PFSK-1 (cell line): ENCODE data around the gene TNP1.

Experiments used
- FOXP2 ChIP-seq: optimal IDR thresholded peaks from 2 replicates; pipeline ENCODE3; 2011; ENCODE audit warnings: borderline replicate concordance, control low read depth, inconsistent platforms; ENCODE audit not compliant: insufficient read depth; ENCODE audit errors: extremely low read length, extremely low read depth
- POLR2AphosphoS5 ChIP-seq: IDR thresholded peaks from 2 replicates; pipeline ENCODE4 v1.6.1; 2012; ENCODE audit warnings: low read depth, mild to moderate bottlenecking, control low read depth, low read length, moderate library complexity
- SIN3A ChIP-seq: IDR thresholded peaks from 2 replicates; pipeline ENCODE4 v1.6.1; 2012; ENCODE audit warnings: mild to moderate bottlenecking, low read length, moderate library complexity, borderline replicate concordance; ENCODE audit not compliant: insufficient read depth
- TAF1 ChIP-seq: IDR thresholded peaks from 2 replicates; pipeline ENCODE4 v1.6.1; 2012; ENCODE audit warnings: low read length, control low read depth, borderline replicate concordance; ENCODE audit not compliant: insufficient read depth
- TF ChIP-seq, protein P1 (sequence below), 2 experiments: IDR thresholded peaks; 2 replicates each; pipeline versions ENCODE4 v1.6.1 to v1.8.0; 2011 to 2012; ENCODE audit warnings: low read depth in 2 of 2, low read length in 2 of 2, control low read depth in 1 of 2, inconsistent platforms in 1 of 2, mild to moderate bottlenecking in 1 of 2, moderate library complexity in 1 of 2; ENCODE audit not compliant: insufficient read depth in 1 of 2

The TNP1 gene

DNA sequence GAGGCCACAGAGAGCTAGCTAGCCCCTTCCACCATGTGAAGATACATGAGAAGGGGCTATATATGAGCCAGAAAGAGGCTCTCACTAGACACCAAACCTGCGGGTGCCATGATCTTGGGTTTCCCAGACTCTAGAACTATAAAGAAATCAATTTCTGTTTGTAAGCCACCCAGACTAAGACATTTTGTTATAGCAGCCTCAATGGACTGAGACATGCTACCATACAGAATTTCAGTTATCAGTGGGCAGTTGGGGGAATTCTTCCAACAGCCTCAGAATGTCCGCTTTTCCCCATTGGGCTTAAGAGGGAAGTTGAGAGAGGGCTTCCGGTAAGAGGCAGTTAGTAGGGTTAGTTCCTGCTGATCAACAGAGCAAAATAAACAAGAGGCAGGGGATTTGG lies 39.2 kb downstream of the TNP1 start:
- no peak for TF ChIP-seq SIN3A
- TF ChIP-seq POLR2AphosphoS5 = no peak
- TF ChIP-seq, protein P1, sequence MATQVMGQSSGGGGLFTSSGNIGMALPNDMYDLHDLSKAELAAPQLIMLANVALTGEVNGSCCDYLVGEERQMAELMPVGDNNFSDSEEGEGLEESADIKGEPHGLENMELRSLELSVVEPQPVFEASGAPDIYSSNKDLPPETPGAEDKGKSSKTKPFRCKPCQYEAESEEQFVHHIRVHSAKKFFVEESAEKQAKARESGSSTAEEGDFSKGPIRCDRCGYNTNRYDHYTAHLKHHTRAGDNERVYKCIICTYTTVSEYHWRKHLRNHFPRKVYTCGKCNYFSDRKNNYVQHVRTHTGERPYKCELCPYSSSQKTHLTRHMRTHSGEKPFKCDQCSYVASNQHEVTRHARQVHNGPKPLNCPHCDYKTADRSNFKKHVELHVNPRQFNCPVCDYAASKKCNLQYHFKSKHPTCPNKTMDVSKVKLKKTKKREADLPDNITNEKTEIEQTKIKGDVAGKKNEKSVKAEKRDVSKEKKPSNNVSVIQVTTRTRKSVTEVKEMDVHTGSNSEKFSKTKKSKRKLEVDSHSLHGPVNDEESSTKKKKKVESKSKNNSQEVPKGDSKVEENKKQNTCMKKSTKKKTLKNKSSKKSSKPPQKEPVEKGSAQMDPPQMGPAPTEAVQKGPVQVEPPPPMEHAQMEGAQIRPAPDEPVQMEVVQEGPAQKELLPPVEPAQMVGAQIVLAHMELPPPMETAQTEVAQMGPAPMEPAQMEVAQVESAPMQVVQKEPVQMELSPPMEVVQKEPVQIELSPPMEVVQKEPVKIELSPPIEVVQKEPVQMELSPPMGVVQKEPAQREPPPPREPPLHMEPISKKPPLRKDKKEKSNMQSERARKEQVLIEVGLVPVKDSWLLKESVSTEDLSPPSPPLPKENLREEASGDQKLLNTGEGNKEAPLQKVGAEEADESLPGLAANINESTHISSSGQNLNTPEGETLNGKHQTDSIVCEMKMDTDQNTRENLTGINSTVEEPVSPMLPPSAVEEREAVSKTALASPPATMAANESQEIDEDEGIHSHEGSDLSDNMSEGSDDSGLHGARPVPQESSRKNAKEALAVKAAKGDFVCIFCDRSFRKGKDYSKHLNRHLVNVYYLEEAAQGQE (IDR thresholded peaks at IDR 0.05; ENCODE audit: insufficient read depth in 1 of 2, low read depth in 2 of 2, low read length in 2 of 2) = no peak
- TF ChIP-seq TAF1 = no peak
- TF ChIP-seq FOXP2 = no peak

GRCh38 chr2:216819766-216820165 lies 40.1 kb downstream of the TNP1 start:
- TF ChIP-seq FOXP2 (no peak), SIN3A (no peak)

GRCh38 chr2:216819055-216819454 lies 40.8 kb downstream of the TNP1 start:
- TF ChIP-seq, protein P1 (IDR thresholded peaks at IDR 0.05; ENCODE audit: insufficient read depth in 1 of 2, low read depth in 2 of 2, low read length in 2 of 2) = no peak
- no peak for TF ChIP-seq FOXP2
- no peak for TF ChIP-seq TAF1
- TF ChIP-seq SIN3A = no peak
- no peak for TF ChIP-seq POLR2AphosphoS5

DNA sequence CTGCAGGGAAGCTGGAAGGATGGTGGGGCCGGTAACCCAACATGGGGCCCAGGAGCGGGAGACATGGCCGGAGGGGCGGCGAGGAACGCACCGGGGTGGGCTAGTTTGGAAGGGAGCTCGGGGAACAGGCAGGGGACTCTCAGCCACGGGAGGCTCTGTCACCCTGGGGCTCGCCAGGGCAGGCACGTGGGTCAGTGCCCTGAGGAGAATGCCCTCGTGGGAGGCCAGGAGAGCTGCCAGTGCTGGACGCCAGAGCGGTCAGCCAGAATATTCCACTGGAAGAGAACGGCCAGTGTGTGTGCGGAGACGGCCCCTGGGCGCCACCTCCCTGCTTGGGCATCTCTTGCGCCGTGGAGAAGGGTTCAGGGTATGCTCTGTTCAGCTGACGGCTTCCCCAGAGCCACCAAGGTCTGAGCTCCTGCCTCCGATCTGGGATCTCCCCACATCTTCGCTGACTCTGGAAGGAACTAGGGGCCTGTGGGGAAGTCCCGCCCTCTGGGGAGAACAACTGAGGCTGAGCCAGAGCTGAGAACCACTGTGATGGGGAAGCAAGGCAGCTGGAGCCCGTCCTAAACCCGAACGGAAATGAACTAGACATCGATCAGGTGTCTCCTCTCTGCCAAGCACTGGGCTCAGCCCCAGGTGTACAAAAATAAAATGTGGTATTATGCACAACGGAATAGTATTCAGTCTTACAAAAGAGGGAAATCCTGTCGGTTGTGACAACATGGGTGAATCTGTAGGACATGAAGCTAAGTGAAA lies 49.3 kb downstream of the TNP1 start:
- TF ChIP-seq TAF1 = no peak
- no peak for TF ChIP-seq SIN3A
- TF ChIP-seq, protein P1 (IDR thresholded peaks at IDR 0.05; ENCODE audit: insufficient read depth in 1 of 2, low read depth in 2 of 2, low read length in 2 of 2) = no peak
- TF ChIP-seq FOXP2 = no peak
- no peak for TF ChIP-seq POLR2AphosphoS5
